22Rv1 (cell line): ENCODE results near the gene PPCS.

ENCODE experiments used
- H3K27ac ChIP-seq: fragments of 450-650 bp; 2 replicates; pipeline ENCODE4 v1.5.1; 2017
- CTCF ChIP-seq: fragments of 450-650 bp; IDR thresholded peaks from 2 replicates; pipeline ENCODE4 v1.5.1; 2017; ENCODE audit warnings: mild to moderate bottlenecking
- ZFX ChIP-seq: fragments of 450-650 bp; IDR thresholded peaks from 2 replicates; pipeline ENCODE4 v1.6.1; 2017; ENCODE audit warnings: antibody characterized with exemption, borderline replicate concordance

The PPCS gene

GRCh38 chr1:42450061-42450460 is 6.3 kb upstream of the PPCS start:
- no peak overlapping the region for H3K27ac ChIP-seq
- no peak for TF ChIP-seq CTCF
- no peak for TF ChIP-seq ZFX

- H3K27ac ChIP-seq, result no peak overlapping the region
- no peak for TF ChIP-seq CTCF
- no peak for TF ChIP-seq ZFX
Measured at GRCh38 chr1:42453386-42453785, 3.0 kb upstream of the PPCS start.

- TF ChIP-seq ZFX (no peak), CTCF (no peak)
Measured at GRCh38 chr1:42454403-42454802, 1.9 kb upstream of the PPCS start.

GRCh38 chr1:42456754-42457089 is 379 bp downstream of the PPCS start:
- TF ChIP-seq CTCF, result no peak
- no peak for TF ChIP-seq ZFX
- peak overlapping the region; percentile 88 for H3K27ac ChIP-seq

More at GRCh38 chr1:42454403-42454802, 1.9 kb upstream of the PPCS start:
- no peak overlapping the region for H3K27ac ChIP-seq

- TF ChIP-seq ZFX (no peak), CTCF (no peak)
- H3K27ac ChIP-seq, result peak overlapping the region; percentile 78
Measured at GRCh38 chr1:42461196-42461595, 4.9 kb downstream of the PPCS start.

- TF ChIP-seq CTCF, result no peak
- TF ChIP-seq ZFX, result no peak
- H3K27ac ChIP-seq, result peak within 1 kb of the TSS; percentile 78
Measured at GRCh38 chr1:42462828-42463763, 6.8 kb downstream of the PPCS start, which contains the start of gene CCDC30. CCDC30 (plus strand) TSS chr1:42463286; CDS start chr1:42480552, 17,266 bp downstream.

GRCh38 chr1:42463921-42464320 is 7.6 kb downstream of the PPCS start:
- no peak overlapping the region for H3K27ac ChIP-seq
- TF ChIP-seq ZFX (no peak), CTCF (no peak)
